MCF 10A (cell line): ENCODE data around the gene EHD1. TPM values are rescaled to one million over a fixed set of nuclear protein-coding genes. Genes with fewer than 3 reads are reported as not detected.
A peak's percentile ranks its signal among the peaks of the same experiment; 100 is the strongest.

Experiments
- BruUV-seq: library from RNA; stranded (reverse); fragments of 400-500 nt; replicated peaks from 2 replicates; lab custom pipeline; 2021; lab: Mats Ljungman, UMichigan
- CTCF ChIA-PET: fragments of 300-600 bp; sonication (Branson Sonifier 250); formaldehyde crosslinking; extraction: SDS; loops from one replicate; lab custom pipeline; 2021; ENCODE audit warnings: antibody characterized with exemption, inconsistent platforms; lab: Yijun Ruan, JAX
- POLR2A ChIA-PET: fragments of 300-600, 350-650 bp; sonication (Branson Sonifier 250); formaldehyde crosslinking; extraction: SDS; loops from one replicate; lab custom pipeline; 2020; ENCODE audit warnings: antibody characterized with exemption, inconsistent platforms; lab: Yijun Ruan, JAX
- DNase-seq: peaks from one replicate; pipeline ENCODE4 v3.0.0-alpha.2; 2018; ENCODE audit not compliant: unreplicated experiment
- H3K27ac Mint-ChIP-seq: one replicate; pipeline ENCODE4 v1.8.0; 2022; ENCODE audit warnings: mild to moderate bottlenecking, low read depth, mixed read lengths; ENCODE audit not compliant: unreplicated experiment
- H3K27me3 Mint-ChIP-seq: one replicate; pipeline ENCODE4 v1.8.0; 2022; ENCODE audit warnings: mixed read lengths; ENCODE audit not compliant: insufficient read depth, unreplicated experiment
- H3K36me3 Mint-ChIP-seq: one replicate; pipeline ENCODE4 v1.8.0; 2022; ENCODE audit warnings: mild to moderate bottlenecking, moderate library complexity, mixed read lengths; ENCODE audit not compliant: insufficient read depth, unreplicated experiment
- H3K4me1 Mint-ChIP-seq: one replicate; pipeline ENCODE4 v1.8.0; 2022; ENCODE audit warnings: mixed read lengths; ENCODE audit not compliant: insufficient read depth, unreplicated experiment
- H3K4me3 Mint-ChIP-seq: one replicate; pipeline ENCODE4 v1.8.0; 2022; ENCODE audit warnings: mild to moderate bottlenecking, moderate library complexity, mixed read lengths; ENCODE audit not compliant: unreplicated experiment
- H3K9me3 Mint-ChIP-seq: one replicate; pipeline ENCODE4 v1.8.0; 2022; ENCODE audit warnings: mixed read lengths; ENCODE audit not compliant: unreplicated experiment
- intact Hi-C: fragments of 100-400 bp; cut with micrococcal nuclease; formaldehyde crosslinking; loops from 2 replicates; pipeline ENCODE4 v1.14.1; 2022
- total RNA-seq: library from RNA; stranded (reverse); gene quantifications from 2 replicates; pipeline ENCODE4 v1.2.3, GENCODE V29; 2022
- TF ChIP-seq, protein P1 (sequence below): fragments of 200-600 bp; IDR thresholded peaks from one replicate; pipeline ENCODE4 v1.8.0; 2022; ENCODE audit warnings: antibody characterized with exemption, mild to moderate bottlenecking; ENCODE audit not compliant: unreplicated experiment

The EHD1 gene
- total RNA-seq, 1 experiment from 2014 or later, result 80.6 TPM

DNA sequence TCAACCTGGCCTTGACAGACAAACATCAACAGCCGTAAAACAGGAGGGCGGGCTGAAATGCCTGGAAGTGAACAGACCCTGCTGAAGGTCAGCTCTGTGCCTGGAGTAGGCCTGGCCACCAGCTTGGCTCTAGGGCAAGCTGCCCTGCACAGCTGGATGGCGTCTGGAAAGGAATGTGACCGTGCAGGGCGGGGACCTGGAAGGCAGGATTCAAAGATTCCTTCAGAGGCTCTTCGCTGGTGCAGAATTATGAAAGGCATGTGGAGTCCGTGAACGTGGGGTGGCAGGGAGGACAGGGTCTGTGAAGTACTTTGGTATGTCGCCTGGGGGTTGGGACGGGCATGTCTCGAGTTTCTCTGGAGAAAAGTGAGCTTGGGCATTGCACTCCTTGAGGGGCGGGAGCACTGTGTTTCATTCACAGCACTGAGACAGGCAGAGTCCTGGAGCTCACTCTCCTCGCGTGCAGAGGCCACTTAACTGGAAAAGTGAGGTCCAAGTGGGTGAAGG lies 1.5 kb downstream of the EHD1 start:
- no peak for DNase-seq
- Mint-ChIP-seq H3K36me3 (peaks cover 25% of the 10 kb centered on the region), H3K9me3 (no peaks in the 10 kb centered on the region), H3K27me3 (no peaks in the 10 kb centered on the region), H3K4me3 (peak overlapping the region; percentile 95), H3K4me1 (peaks cover 22% of the 10 kb centered on the region), H3K27ac (peak overlapping the region; percentile 95)
- ChIA-PET CTCF (interaction anchor here (0.5 to 19.1 kb wide), 10 partner anchors 9 to 476 kb away, joined by 3 to 286 read pairs (median 4); partner anchors contain the start of genes ARL2 and CDC42BPG), POLR2A (interaction anchor here (0.5 to 7.3 kb wide), 22 partner anchors 9 to 457 kb away, joined by 3 to 103 read pairs (median 5); partner anchors contain the start of genes CAPN1, CDC42BPG, DPF2 and FAU)
- BruUV-seq, result no TSS peak
- intact Hi-C loops, result no loop called here
- TF ChIP-seq, protein P1, sequence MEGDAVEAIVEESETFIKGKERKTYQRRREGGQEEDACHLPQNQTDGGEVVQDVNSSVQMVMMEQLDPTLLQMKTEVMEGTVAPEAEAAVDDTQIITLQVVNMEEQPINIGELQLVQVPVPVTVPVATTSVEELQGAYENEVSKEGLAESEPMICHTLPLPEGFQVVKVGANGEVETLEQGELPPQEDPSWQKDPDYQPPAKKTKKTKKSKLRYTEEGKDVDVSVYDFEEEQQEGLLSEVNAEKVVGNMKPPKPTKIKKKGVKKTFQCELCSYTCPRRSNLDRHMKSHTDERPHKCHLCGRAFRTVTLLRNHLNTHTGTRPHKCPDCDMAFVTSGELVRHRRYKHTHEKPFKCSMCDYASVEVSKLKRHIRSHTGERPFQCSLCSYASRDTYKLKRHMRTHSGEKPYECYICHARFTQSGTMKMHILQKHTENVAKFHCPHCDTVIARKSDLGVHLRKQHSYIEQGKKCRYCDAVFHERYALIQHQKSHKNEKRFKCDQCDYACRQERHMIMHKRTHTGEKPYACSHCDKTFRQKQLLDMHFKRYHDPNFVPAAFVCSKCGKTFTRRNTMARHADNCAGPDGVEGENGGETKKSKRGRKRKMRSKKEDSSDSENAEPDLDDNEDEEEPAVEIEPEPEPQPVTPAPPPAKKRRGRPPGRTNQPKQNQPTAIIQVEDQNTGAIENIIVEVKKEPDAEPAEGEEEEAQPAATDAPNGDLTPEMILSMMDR, result no peak

DNA sequence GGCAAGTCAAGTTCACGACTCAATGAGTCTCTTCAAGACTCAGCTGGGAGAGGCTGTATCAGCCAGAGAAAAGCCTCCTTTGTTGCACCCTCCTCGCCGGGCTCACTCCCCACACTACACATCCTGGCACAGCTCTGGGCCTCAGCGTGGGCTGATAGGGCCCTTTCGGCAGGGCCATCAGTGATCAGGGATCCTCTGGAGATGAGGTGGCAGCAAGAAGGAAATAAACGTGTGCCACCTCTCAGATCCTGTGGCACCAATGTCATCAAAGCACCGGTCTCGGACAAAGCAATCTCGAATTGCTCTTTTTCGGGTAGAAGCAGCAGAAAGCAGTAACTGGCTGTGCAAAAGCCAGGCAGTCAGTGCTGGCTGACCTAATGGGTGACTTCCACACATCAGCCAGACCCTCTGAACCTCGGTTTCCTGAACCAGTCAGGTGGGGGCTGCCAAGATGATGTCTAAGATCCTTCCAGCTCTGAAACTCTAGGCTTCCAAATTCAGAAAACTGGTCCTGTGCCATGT lies 2.1 kb downstream of the EHD1 start:
- peaks cover 25% of the 10 kb centered on the region for H3K36me3 Mint-ChIP-seq
- no peaks in the 10 kb centered on the region for H3K27me3 Mint-ChIP-seq
- no peaks in the 10 kb centered on the region for H3K9me3 Mint-ChIP-seq
- peak overlapping the region; percentile 95 for H3K27ac Mint-ChIP-seq
- intact Hi-C loops, result no loop called here
- CTCF ChIA-PET, result interaction anchor here (0.5 to 19.1 kb wide), 9 partner anchors 8 to 236 kb away, joined by 3 to 286 read pairs (median 4); partner anchors contain the start of gene CDC42BPG
- TF ChIP-seq, protein P1, result no peak
- H3K4me1 Mint-ChIP-seq, result peaks cover 22% of the 10 kb centered on the region
- H3K4me3 Mint-ChIP-seq, result peak overlapping the region; percentile 95
- BruUV-seq, result no TSS peak
- POLR2A ChIA-PET, result interaction anchor here (0.6 to 7.3 kb wide), 14 partner anchors 10 to 348 kb away, joined by 3 to 103 read pairs (median 4); partner anchors contain the start of genes CAPN1 and CDC42BPG
- DNase-seq, result no peak

DNA sequence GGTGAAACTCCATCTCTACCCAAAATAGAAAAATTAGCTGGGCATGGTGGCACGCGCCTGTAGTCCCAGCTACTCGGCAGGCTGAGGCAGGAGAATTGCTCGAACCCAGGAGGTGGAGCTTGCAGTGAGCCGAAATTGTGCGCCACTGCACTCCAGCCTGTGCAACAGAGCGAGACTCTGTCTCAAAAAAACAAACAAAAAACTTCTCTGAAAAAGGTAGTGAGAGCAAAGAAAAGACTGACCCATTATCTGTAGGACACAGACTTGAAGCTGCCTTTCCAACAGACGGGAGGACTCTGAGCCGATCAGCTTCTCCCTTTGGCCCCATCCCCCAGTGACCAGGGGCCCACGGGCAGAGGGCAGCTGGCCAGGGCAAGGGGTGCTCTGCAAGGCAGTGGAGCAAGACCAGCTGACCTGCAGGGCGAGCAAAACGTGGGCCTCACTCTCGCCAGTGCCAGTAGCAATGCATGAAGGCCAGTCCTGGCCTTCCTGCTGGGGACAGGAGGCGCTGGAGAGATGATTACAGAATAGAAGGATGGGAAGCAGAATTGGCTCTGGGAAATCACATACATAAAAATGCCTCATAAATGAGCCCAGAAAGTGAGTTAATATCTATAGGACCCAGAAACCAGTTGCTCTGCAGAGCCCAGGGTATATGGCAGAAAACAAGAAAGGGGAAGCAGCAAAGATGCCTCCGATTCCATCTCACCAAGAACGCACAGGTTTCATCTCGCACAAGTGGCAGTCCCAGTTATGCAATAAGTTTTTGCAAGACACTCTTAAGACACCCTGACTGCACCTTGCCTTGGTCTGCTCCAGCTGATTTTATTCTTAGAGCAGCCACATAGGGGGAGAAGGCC lies 2.8 kb downstream of the EHD1 start:
- H3K27ac Mint-ChIP-seq, result no peak overlapping the region

More for the DNA sequence above, 2.8 kb downstream of the EHD1 start:
- no peaks in the 10 kb centered on the region for H3K9me3 Mint-ChIP-seq
- CTCF ChIA-PET, result interaction anchor here (0.6 to 19.1 kb wide), 7 partner anchors 9 to 237 kb away, joined by 3 to 286 read pairs (median 5); partner anchors contain the start of gene CDC42BPG
- TF ChIP-seq, protein P1, result no peak
- H3K4me3 Mint-ChIP-seq, result peak overlapping the region; percentile 95
- peaks cover 22% of the 10 kb centered on the region for H3K4me1 Mint-ChIP-seq
- intact Hi-C loops, result no loop called here
- H3K27me3 Mint-ChIP-seq, result no peaks in the 10 kb centered on the region
- DNase-seq, result no peak
- peaks cover 25% of the 10 kb centered on the region for H3K36me3 Mint-ChIP-seq
- POLR2A ChIA-PET, result interaction anchor here (0.6 to 7.3 kb wide), 13 partner anchors 10 to 768 kb away, joined by 3 to 103 read pairs (median 5); partner anchors contain the start of genes CAPN1 and CDC42BPG
- BruUV-seq, result no TSS peak
